Duodenal mucosa (tissue), 2 donors: ENCODE results near the gene IL18R1.
A peak's percentile ranks its signal among the peaks of the same experiment; 100 is the strongest.

Experiments
- H3K27ac ChIP-seq: one replicate; pipeline ENCODE4 v1.7.0; 2013; ENCODE audit warnings: low read depth, low read length
- H3K27me3 ChIP-seq, 2 donors: one replicate each; pipeline ENCODE4 v1.7.0; 2013; ENCODE audit warnings: low read length in 2 of 2, control low read depth in 1 of 2; ENCODE audit not compliant: insufficient read depth in 2 of 2, control insufficient read depth in 1 of 2
- H3K36me3 ChIP-seq, 2 donors: one replicate each; pipeline ENCODE4 v1.7.0; 2013; ENCODE audit warnings: low read length in 2 of 2, control low read depth in 1 of 2; ENCODE audit not compliant: insufficient read depth in 2 of 2, control insufficient read depth in 1 of 2
- H3K4me1 ChIP-seq, 2 donors: one replicate each; pipeline ENCODE4 v1.7.0; 2013; ENCODE audit warnings: low read length in 2 of 2, control low read depth in 1 of 2; ENCODE audit not compliant: insufficient read depth in 2 of 2, control insufficient read depth in 1 of 2
- H3K4me3 ChIP-seq, 2 donors: one replicate each; pipeline ENCODE4 v1.7.0; 2013; ENCODE audit warnings: low read length in 2 of 2, low read depth in 1 of 2
- H3K9ac ChIP-seq, 2 donors: one replicate each; pipeline ENCODE4 v1.7.0; 2013; ENCODE audit warnings: low read length in 2 of 2, low read depth in 1 of 2
- H3K9me3 ChIP-seq, 2 donors: one replicate each; pipeline ENCODE4 v1.7.0; 2013; ENCODE audit warnings: low read length in 2 of 2, control low read depth in 1 of 2; ENCODE audit not compliant: control insufficient read depth in 1 of 2

The IL18R1 gene, protein sequence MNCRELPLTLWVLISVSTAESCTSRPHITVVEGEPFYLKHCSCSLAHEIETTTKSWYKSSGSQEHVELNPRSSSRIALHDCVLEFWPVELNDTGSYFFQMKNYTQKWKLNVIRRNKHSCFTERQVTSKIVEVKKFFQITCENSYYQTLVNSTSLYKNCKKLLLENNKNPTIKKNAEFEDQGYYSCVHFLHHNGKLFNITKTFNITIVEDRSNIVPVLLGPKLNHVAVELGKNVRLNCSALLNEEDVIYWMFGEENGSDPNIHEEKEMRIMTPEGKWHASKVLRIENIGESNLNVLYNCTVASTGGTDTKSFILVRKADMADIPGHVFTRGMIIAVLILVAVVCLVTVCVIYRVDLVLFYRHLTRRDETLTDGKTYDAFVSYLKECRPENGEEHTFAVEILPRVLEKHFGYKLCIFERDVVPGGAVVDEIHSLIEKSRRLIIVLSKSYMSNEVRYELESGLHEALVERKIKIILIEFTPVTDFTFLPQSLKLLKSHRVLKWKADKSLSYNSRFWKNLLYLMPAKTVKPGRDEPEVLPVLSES

GRCh38 chr2:102355526-102356380, at the start of gene IL18R1:
Gene IL18R1 (plus strand): TSS chr2:102355796. CDS start chr2:102362661, 6,865 bp downstream.
- peak within 1 kb of the TSS; percentile 82 to 92 for H3K4me3 ChIP-seq
- H3K36me3 ChIP-seq, result no peaks in the 10 kb centered on the region
- peak within 1 kb of the TSS; percentile 42 for H3K27ac ChIP-seq
- H3K4me1 ChIP-seq, result no peaks in the 10 kb centered on the region
- H3K27me3 ChIP-seq, result no peaks in the 10 kb centered on the region
- peak within 1 kb of the TSS; percentile 74 for H3K9ac ChIP-seq
- H3K9me3 ChIP-seq, result no peaks in the 10 kb centered on the region

DNA sequence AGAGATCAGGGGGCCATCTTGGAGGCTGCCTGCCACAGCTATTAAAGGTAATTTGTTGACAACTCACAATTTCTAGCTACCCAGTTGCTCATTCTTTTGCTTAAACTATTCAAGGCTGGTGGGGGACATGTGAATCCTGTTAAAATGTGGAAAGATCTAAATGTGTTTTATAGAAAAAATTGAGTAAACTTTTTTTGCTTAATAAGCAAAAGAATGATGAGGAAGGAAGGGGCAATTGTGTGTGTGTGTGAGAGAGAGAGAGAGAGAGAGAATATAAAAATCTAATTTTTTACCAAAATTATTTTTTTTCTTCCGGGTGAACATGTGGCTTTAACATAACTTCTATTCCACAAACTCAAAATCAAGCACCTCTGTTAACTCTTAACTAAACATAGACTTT, 49.5 kb upstream of the IL18R1 start:
- Histone ChIP-seq H3K4me3 (no peak overlapping the region), H3K27ac (no peak overlapping the region), H3K9ac (no peak overlapping the region)

GRCh38 chr2:102310964-102311640, 44.5 kb upstream of the IL18R1 start, which contains the start of gene IL1RL1:
Gene IL1RL1 (plus strand): TSS chr2:102311563. CDS start chr2:102338265, 26,702 bp downstream.
- Histone ChIP-seq H3K9me3 (no peaks in the 10 kb centered on the region), H3K27me3 (peaks cover 0 to under 1% of the 10 kb centered on the region in 2 donors), H3K27ac (no peak within 1 kb of the TSS), H3K36me3 (no peaks in the 10 kb centered on the region), H3K9ac (no peak within 1 kb of the TSS), H3K4me1 (no peaks in the 10 kb centered on the region), H3K4me3 (no peak within 1 kb of the TSS)

More for the DNA sequence above, 49.5 kb upstream of the IL18R1 start:
- Histone ChIP-seq H3K9me3 (no peaks in the 10 kb centered on the region), H3K27me3 (peaks cover 3 to 8% of the 10 kb centered on the region in 2 donors), H3K36me3 (no peaks in the 10 kb centered on the region), H3K4me1 (no peaks in the 10 kb centered on the region)

DNA sequence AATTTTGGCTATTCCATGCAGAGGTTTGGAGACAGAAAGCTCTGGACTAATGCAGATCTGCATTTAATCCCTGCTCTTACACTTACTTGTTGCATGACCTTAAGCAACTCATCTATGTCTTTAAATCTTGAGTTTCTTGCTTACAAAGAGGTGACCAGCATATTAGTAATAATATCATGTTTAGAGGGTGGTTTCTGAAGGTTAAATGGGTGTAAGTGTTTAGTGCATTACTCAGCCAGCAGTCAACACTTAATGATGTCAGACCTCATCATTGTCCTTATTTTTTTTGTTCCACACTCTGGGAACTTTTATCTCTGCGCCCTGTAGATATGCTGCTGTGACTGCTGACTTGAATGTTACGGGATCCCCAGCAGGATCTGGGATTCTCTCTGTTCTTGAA, 42.6 kb upstream of the IL18R1 start:
- H3K27me3 ChIP-seq, result no peaks in the 10 kb centered on the region
- H3K36me3 ChIP-seq, result no peaks in the 10 kb centered on the region
- no peak overlapping the region for H3K4me3 ChIP-seq
- H3K9ac ChIP-seq, result no peak overlapping the region
- H3K9me3 ChIP-seq, result no peaks in the 10 kb centered on the region
- H3K27ac ChIP-seq, result no peak overlapping the region
- H3K4me1 ChIP-seq, result no peaks in the 10 kb centered on the region

DNA sequence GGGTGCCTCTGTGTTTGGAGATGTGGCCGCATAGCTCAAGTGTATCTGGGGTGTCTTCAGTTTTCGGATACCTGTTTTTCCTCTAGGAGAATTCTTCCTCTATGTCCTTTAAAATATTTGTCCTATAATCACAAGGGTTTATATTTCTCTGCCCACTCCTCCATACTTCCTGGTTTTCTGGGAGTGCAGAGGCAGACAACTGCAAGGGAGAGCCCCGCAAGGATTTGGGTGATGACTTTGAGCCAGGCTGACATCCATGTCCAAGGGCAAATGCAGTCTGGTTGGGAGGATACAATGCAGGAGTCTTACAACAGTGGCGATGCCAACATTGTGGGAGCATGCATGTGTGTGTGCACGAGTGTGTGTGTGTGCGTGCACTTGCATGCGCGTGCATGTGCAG, 42.1 kb upstream of the IL18R1 start:
- Histone ChIP-seq H3K9me3 (no peaks in the 10 kb centered on the region), H3K9ac (no peak overlapping the region), H3K27me3 (no peaks in the 10 kb centered on the region), H3K4me1 (no peaks in the 10 kb centered on the region), H3K36me3 (no peaks in the 10 kb centered on the region), H3K27ac (no peak overlapping the region), H3K4me3 (no peak overlapping the region)

GRCh38 chr2:102313950-102314349, 41.6 kb upstream of the IL18R1 start:
- Histone ChIP-seq H3K4me1 (no peaks in the 10 kb centered on the region), H3K27ac (no peak overlapping the region), H3K4me3 (no peak overlapping the region), H3K27me3 (no peaks in the 10 kb centered on the region), H3K9ac (no peak overlapping the region), H3K36me3 (no peaks in the 10 kb centered on the region), H3K9me3 (no peaks in the 10 kb centered on the region)

- no peaks in the 10 kb centered on the region for H3K36me3 ChIP-seq
- no peaks in the 10 kb centered on the region for H3K4me1 ChIP-seq
- H3K27me3 ChIP-seq, result no peaks in the 10 kb centered on the region
- no peaks in the 10 kb centered on the region for H3K9me3 ChIP-seq
- H3K9ac ChIP-seq, result no peak overlapping the region
- no peak overlapping the region for H3K4me3 ChIP-seq
- no peak overlapping the region for H3K27ac ChIP-seq
Observed at GRCh38 chr2:102315921-102316320, 39.7 kb upstream of the IL18R1 start.

DNA sequence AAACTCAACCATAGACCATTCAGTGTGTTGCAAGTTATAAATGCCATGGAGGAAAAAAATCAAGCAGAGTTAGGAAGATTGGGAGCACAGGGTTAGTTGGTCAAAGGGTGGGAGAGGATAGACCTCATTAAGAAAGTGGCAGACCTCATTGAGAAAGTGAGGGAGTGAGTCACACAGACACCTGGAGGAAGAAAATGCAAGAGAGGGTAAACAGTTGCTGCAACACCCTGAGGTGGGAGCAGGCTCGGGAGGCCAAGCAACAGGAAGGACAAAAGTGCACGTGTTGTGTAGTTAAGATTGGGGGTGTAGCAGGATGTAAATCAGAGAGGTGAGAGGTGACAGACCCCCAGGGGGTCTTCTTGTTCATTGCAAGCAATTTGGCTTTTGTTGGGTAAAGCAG, 37.9 kb upstream of the IL18R1 start:
- H3K4me3 ChIP-seq, result no peak overlapping the region
- no peaks in the 10 kb centered on the region for H3K4me1 ChIP-seq
- no peak overlapping the region for H3K27ac ChIP-seq
- H3K27me3 ChIP-seq, result no peaks in the 10 kb centered on the region
- H3K9ac ChIP-seq, result no peak overlapping the region
- no peaks in the 10 kb centered on the region for H3K9me3 ChIP-seq
- no peaks in the 10 kb centered on the region for H3K36me3 ChIP-seq

DNA sequence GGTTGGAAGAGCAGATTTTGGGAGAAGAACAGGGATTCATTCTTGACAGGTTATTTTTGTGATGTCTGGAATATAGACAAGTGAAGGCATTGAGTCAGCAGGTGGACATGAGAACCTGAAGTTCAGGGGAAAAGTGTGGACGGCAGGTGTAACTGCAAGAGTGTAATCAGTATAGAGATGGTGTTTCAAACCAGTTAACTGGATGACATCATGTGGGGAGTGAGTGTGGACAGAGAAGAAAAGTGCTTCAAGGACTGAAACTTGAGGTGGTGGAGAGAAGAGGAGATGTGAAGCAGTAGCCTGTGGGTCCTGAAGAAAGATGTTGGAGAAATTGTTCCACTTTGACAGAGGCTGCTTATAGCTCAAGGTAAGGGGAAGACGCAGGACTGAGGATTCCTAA, 37.2 kb upstream of the IL18R1 start:
- Histone ChIP-seq H3K36me3 (no peaks in the 10 kb centered on the region), H3K27ac (no peak overlapping the region), H3K9ac (no peak overlapping the region), H3K4me1 (no peaks in the 10 kb centered on the region), H3K27me3 (no peaks in the 10 kb centered on the region), H3K9me3 (no peaks in the 10 kb centered on the region), H3K4me3 (no peak overlapping the region)
